ENCODE measurements around the gene KIR2DL1.
"Not testable (repeated sequence)": the region's sequence is repeated elsewhere in the genome, so short reads cannot be mapped to it uniquely, and the experiment has no call there.

Gene KIR2DL1

GRCh38 chr19:54729416-54730188 is 40.0 kb upstream of the KIR2DL1 start:
- TF ChIP-seq NFIC (IDR thresholded peaks at IDR 0.05) (no peak), TAF1 (IDR thresholded peaks at IDR 0.05; ENCODE audit: low read depth) (no peak)

GRCh38 chr19:54731191-54731590 is 38.4 kb upstream of the KIR2DL1 start:
- TF ChIP-seq TCF12 (IDR thresholded peaks at IDR 0.05; ENCODE audit: low read depth), result no peak
- no peak for TF ChIP-seq EGR1 (IDR thresholded peaks at IDR 0.05)
- TF ChIP-seq ZBTB7A (IDR thresholded peaks at IDR 0.05; ENCODE audit: low read depth), result no peak
- TF ChIP-seq MAX (IDR thresholded peaks at IDR 0.05), result no peak
- no peak for TF ChIP-seq EP300 (IDR thresholded peaks at IDR 0.05; ENCODE audit: borderline replicate concordance)
- no peak for TF ChIP-seq TAF1 (IDR thresholded peaks at IDR 0.05; ENCODE audit: low read depth)
- TF ChIP-seq TEAD4 (IDR thresholded peaks at IDR 0.05), result no peak
- no peak for TF ChIP-seq REST (IDR thresholded peaks at IDR 0.05; ENCODE audit: low read depth)

GRCh38 chr19:54738306-54738705 is 31.3 kb upstream of the KIR2DL1 start, which contains the start of gene KIR2DL3:
TSS of gene KIR2DL3 (plus strand) at chr19:54738513. CDS start at chr19:54738546, 33 bp downstream.
- TF ChIP-seq REST, RAD21, ZBTB7A (IDR thresholded peaks at IDR 0.05; ENCODE audit: low read depth): not testable (repeated sequence)

GRCh38 chr19:54738715-54739114 is 30.9 kb upstream of the KIR2DL1 start:
- no peak for TF ChIP-seq YY1 (IDR thresholded peaks at IDR 0.05; ENCODE audit: low read depth)
- no peak for TF ChIP-seq CREB1 (IDR thresholded peaks at IDR 0.05; ENCODE audit: low read depth)
- TF ChIP-seq TEAD4 (IDR thresholded peaks at IDR 0.05), result no peak
- TF ChIP-seq TAF1 (IDR thresholded peaks at IDR 0.05; ENCODE audit: low read depth), result no peak
- TF ChIP-seq USF1 (IDR thresholded peaks at IDR 0.05), result no peak
- TF ChIP-seq NFIC (IDR thresholded peaks at IDR 0.05), result no peak
- no peak for TF ChIP-seq TCF12 (IDR thresholded peaks at IDR 0.05; ENCODE audit: low read depth)
- no peak for TF ChIP-seq EGR1 (IDR thresholded peaks at IDR 0.05)
- no peak for TF ChIP-seq REST (IDR thresholded peaks at IDR 0.05; ENCODE audit: low read depth)
- TF ChIP-seq CEBPB (IDR thresholded peaks at IDR 0.05), result no peak
- no peak for TF ChIP-seq ZBTB7A (IDR thresholded peaks at IDR 0.05; ENCODE audit: low read depth)
- TF ChIP-seq MAX (IDR thresholded peaks at IDR 0.05), result no peak
- no peak for TF ChIP-seq RAD21 (IDR thresholded peaks at IDR 0.05; ENCODE audit: low read depth)
- no peak for TF ChIP-seq EP300 (IDR thresholded peaks at IDR 0.05; ENCODE audit: borderline replicate concordance)
- TF ChIP-seq FOXM1 (IDR thresholded peaks at IDR 0.05; ENCODE audit: borderline replicate concordance, low read depth), result no peak
